Measurements from ENCODE around the gene WBP4.

DNA sequence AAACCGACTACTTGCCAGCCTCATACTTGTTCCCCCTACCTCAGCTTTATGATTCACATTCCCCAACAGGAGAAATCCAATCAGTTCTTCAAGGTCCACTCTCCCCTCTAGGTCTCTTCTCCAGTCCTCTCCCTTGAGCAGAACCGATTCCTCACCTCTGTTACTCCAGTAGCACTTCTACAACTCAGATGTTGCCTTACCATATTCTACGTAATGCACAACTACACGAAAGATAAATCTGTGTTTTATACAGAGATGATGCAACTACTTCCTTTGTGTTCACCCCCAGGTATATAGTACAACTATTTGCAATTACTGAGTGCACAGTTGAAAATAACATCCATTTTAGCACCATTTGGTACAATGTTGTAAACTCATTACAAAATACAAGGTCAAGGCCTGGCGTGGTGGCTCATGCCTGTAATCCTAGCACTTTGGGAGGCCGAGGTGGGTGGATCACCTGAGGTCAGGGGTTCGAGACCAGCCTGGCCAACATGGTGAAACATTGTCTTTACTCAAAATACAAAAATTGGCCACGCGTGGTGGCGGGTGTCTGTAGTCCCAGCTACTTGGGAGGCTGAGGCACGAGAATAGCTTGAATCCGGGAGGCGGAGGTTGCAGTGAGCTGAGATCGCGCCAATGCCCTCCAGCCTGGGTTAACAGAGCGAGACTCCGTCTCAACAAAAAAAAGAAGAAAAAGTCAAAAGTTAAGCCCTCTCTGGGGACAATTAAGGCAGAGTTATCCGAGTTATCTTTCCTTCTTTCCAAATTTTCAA is 2.8 kb upstream of the WBP4 start:
- TF ChIP-seq, protein P1, sequence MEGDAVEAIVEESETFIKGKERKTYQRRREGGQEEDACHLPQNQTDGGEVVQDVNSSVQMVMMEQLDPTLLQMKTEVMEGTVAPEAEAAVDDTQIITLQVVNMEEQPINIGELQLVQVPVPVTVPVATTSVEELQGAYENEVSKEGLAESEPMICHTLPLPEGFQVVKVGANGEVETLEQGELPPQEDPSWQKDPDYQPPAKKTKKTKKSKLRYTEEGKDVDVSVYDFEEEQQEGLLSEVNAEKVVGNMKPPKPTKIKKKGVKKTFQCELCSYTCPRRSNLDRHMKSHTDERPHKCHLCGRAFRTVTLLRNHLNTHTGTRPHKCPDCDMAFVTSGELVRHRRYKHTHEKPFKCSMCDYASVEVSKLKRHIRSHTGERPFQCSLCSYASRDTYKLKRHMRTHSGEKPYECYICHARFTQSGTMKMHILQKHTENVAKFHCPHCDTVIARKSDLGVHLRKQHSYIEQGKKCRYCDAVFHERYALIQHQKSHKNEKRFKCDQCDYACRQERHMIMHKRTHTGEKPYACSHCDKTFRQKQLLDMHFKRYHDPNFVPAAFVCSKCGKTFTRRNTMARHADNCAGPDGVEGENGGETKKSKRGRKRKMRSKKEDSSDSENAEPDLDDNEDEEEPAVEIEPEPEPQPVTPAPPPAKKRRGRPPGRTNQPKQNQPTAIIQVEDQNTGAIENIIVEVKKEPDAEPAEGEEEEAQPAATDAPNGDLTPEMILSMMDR (IDR thresholded peaks at IDR 0.05), result no peak
- no peak for TF ChIP-seq POLR2A (IDR thresholded peaks at IDR 0.05)

Data from uterus (tissue), 2 donors.